ENCODE measurements around the gene GABRA6. TPM values are rescaled to one million over a fixed set of nuclear protein-coding genes. Genes with fewer than 3 reads are reported as not detected.

The GABRA6 gene
- total and polyA plus RNA-seq, 9 donors, result not detected

GRCh38 chr5:161751265-161751664 lies 65.7 kb downstream of the GABRA6 start:
- H3K27me3 ChIP-seq, result no peaks in the 10 kb centered on the region
- 81 to 87% (median 86%) methylated on average over 10 of the region's 10 CpGs for WGBS, 3 donors

More at GRCh38 chr5:161751265-161751664, 65.7 kb downstream of the GABRA6 start:
- no peaks in the 10 kb centered on the region for H3K4me1 ChIP-seq (ENCODE audit: insufficient read depth)
- DNase-seq, result no peak
- no peak overlapping the region for H3K27ac ChIP-seq
- H3K9me3 ChIP-seq, result no peaks in the 10 kb centered on the region
- intact Hi-C loops (cut with DNase I), result no loop called here
- no peaks in the 10 kb centered on the region for H3K36me3 ChIP-seq
- no peak for TF ChIP-seq CTCF (IDR thresholded peaks at IDR 0.05)
- no peak for TF ChIP-seq POLR2A (IDR thresholded peaks at IDR 0.05)
- no peak overlapping the region for H3K4me3 ChIP-seq

Other genes with a start within 250 kb of the GABRA6 start
- 1 to 10 TPM in 1 of 7 donors, under 1 TPM in 5, not detected in 1; under 0.01 to 3.1 (median 0.31) TPM for gene GABRB2, start 139.0 kb upstream of the GABRA6 start, total RNA-seq
- gene GABRB2, start 139.0 kb upstream of the GABRA6 start, polyA plus RNA-seq, result under 1 TPM; 0.06 to 0.25 TPM
- not detected for gene GABRA1, start 162.4 kb downstream of the GABRA6 start, total RNA-seq
- not detected for gene GABRA1, start 162.4 kb downstream of the GABRA6 start, polyA plus RNA-seq